K562 (cell line): ENCODE measurements around the gene ZBTB22. TPM values are rescaled to one million over a fixed set of nuclear protein-coding genes. Genes with fewer than 3 reads are reported as not detected.
"Not testable (repeated sequence)": the region's sequence is repeated elsewhere in the genome, so short reads cannot be mapped to it uniquely, and the experiment has no call there.

ENCODE experiments used
- ATAC-seq: fragments of 200-7000 bp; cut with Tn5 transposase; 3 replicates; pipeline ENCODE4 v1.9.1; 2020; ENCODE audit warnings: moderate library complexity
- BruUV-seq: library from RNA; stranded (reverse); fragments of 400-500 nt; replicated peaks from 2 replicates; lab custom pipeline; 2021; lab: Mats Ljungman, UMichigan
- CTCF ChIA-PET: fragments of 300-600 bp; formaldehyde crosslinking; extraction: SDS; loops from one replicate; lab custom pipeline; 2021; ENCODE audit warnings: low intra/inter-chr PET ratio; lab: Yijun Ruan, JAX
- POLR2A ChIA-PET: fragments of 300-600, 350-650 bp; sonication (Branson Sonifier 250); formaldehyde crosslinking; extraction: SDS; loops from one replicate; lab custom pipeline; 2021; ENCODE audit warnings: antibody characterized with exemption, inconsistent platforms; lab: Yijun Ruan, JAX
- DNase-seq, 4 experiments: peaks; one replicate each; pipeline versions ENCODE4 v3.0.0 to v3.0.0-alpha.2; 2011 to 2018; ENCODE audit warnings: low spot score in 3 of 4, mixed read lengths in 3 of 4; ENCODE audit errors: extremely low read depth in 1 of 4
- FAIRE-seq: peaks from 2 replicates; lab custom pipeline; 2011; peaks lifted over from hg19 to GRCh38; lab: Jason Lieb, UNC
- H2AFZ ChIP-seq: 2 replicates; pipeline ENCODE4 v1.6.0; 2011; ENCODE audit warnings: low read depth, low read length, control low read depth, inconsistent platforms
- H3K27ac ChIP-seq: fragments of 200-600 bp; 3 replicates; pipeline ENCODE4 v1.8.0; 2011; ENCODE audit warnings: low read depth, mild to moderate bottlenecking, control low read depth, inconsistent platforms, low read length, moderate library complexity, mixed read lengths; ENCODE audit errors: extremely low read depth
- H3K27me3 ChIP-seq, 2 experiments: fragments of 300-600 bp in 1 of 2; 2 replicates in 1 of 2; 3 replicates in 1 of 2; pipeline versions ENCODE4 v1.6.0 to v1.8.0; 2011; ENCODE audit warnings: inconsistent platforms in 2 of 2, low read length in 2 of 2, mild to moderate bottlenecking in 1 of 2, mixed read lengths in 1 of 2, moderate library complexity in 1 of 2; ENCODE audit not compliant: control insufficient read depth in 2 of 2, insufficient read depth in 2 of 2
- H3K36me3 ChIP-seq: fragments of 300-600 bp; 3 replicates; pipeline ENCODE4 v1.8.0; 2011; ENCODE audit warnings: mild to moderate bottlenecking, low read length, inconsistent platforms; ENCODE audit not compliant: control insufficient read depth, insufficient read depth
- H3K4me1 ChIP-seq, 2 experiments: fragments of 200-600 bp in 1 of 2; replicated peaks in 1 of 2; 2 replicates in 1 of 2; 3 replicates in 1 of 2; pipeline versions ENCODE4 v1.5.1 to v1.8.0; 2011; ENCODE audit warnings: inconsistent platforms in 2 of 2, low read length in 2 of 2, mild to moderate bottlenecking in 1 of 2, mixed read lengths in 1 of 2, moderate library complexity in 1 of 2; ENCODE audit not compliant: control insufficient read depth in 2 of 2, insufficient read depth in 2 of 2
- H3K4me2 ChIP-seq: 2 replicates; pipeline ENCODE4 v1.6.1; 2011; ENCODE audit warnings: low read length, control low read depth, inconsistent platforms, mixed read lengths; ENCODE audit not compliant: insufficient read depth
- H3K4me3 ChIP-seq: fragments of 200-600 bp; sonication (generic), shearing (Covaris generic); 2 replicates; pipeline ENCODE4 v1.5.1; 2016; ENCODE audit warnings: control low read depth, inconsistent platforms
- H3K79me2 ChIP-seq: fragments of 200-600 bp; 3 replicates; pipeline ENCODE4 v1.8.0; 2011; ENCODE audit warnings: low read length, inconsistent platforms; ENCODE audit not compliant: control insufficient read depth, insufficient read depth
- H3K9ac ChIP-seq, 2 experiments: 2 replicates each; pipeline versions ENCODE4 v1.6.0 to v1.6.1; 2011; ENCODE audit warnings: low read depth in 2 of 2, low read length in 2 of 2, control low read depth in 1 of 2, inconsistent platforms in 1 of 2, mild to moderate bottlenecking in 1 of 2, mixed read lengths in 1 of 2; ENCODE audit not compliant: insufficient read depth in 1 of 2
- H3K9me1 ChIP-seq: one replicate; pipeline ENCODE4 v1.6.0; 2011; ENCODE audit warnings: inconsistent platforms, mild to moderate bottlenecking, low read length, moderate library complexity; ENCODE audit not compliant: control insufficient read depth, insufficient read depth
- H3K9me3 ChIP-seq: replicated peaks from 2 replicates; pipeline ENCODE4 v1.5.1; 2011; ENCODE audit warnings: low read depth, low read length, inconsistent platforms; ENCODE audit not compliant: control insufficient read depth, insufficient read depth
- H4K20me1 ChIP-seq: replicated peaks from 2 replicates; pipeline ENCODE4 v1.6.1; 2011; ENCODE audit warnings: low read length, inconsistent platforms, mixed read lengths; ENCODE audit not compliant: control insufficient read depth, insufficient read depth
- AFF4 ChIP-seq: sonication (generic); formaldehyde crosslinking; IDR thresholded peaks from 2 replicates; pipeline ENCODE4 v1.8.0; 2023; ENCODE audit warnings: mild to moderate bottlenecking, missing genetic modification reagents
- BRCA1 ChIP-seq, 2 experiments: fragments of 450-650 bp in 1 of 2; sonication (generic) in 1 of 2; formaldehyde crosslinking in 1 of 2; IDR thresholded peaks; 2 replicates each; pipeline versions ENCODE4 v1.5.0 to v1.6.1; 2017 to 2020; ENCODE audit warnings: mild to moderate bottlenecking in 1 of 2, missing genetic modification reagents in 1 of 2
- E2F1 ChIP-seq: sonication (generic); formaldehyde crosslinking; IDR thresholded peaks from 2 replicates; pipeline ENCODE4 v1.8.1; 2023; ENCODE audit warnings: mild to moderate bottlenecking, missing genetic modification reagents, moderate library complexity
- EWSR1 ChIP-seq: fragments of 450-650 bp; IDR thresholded peaks from 2 replicates; pipeline ENCODE4 v1.6.1; 2018; ENCODE audit warnings: borderline replicate concordance, mild to moderate bottlenecking, low read depth, moderate library complexity; ENCODE audit not compliant: partially characterized antibody
- MAX ChIP-seq: sonication (generic); formaldehyde crosslinking; IDR thresholded peaks from 2 replicates; pipeline ENCODE4 v1.9.0; 2022; ENCODE audit warnings: mild to moderate bottlenecking, missing genetic modification reagents
- POLR2A ChIP-seq: fragments of 450-650 bp; conservative IDR thresholded peaks from 2 replicates; pipeline ENCODE4 v1.6.1; 2016
- POLR2B ChIP-seq: fragments of 450-650 bp; IDR thresholded peaks from 2 replicates; pipeline ENCODE4 v1.6.1; 2018; ENCODE audit warnings: low read depth; ENCODE audit not compliant: partially characterized antibody
- SUPT5H ChIP-seq: fragments of 450-650 bp; IDR thresholded peaks from 2 replicates; pipeline ENCODE4 v1.6.1; 2016
- THRB ChIP-seq: fragments of 450-650 bp; formaldehyde crosslinking; conservative IDR thresholded peaks from 2 replicates; pipeline ENCODE4 v1.4.0; 2022; ENCODE audit warnings: mild to moderate bottlenecking, missing genetic modification characterization
- ZBTB43 ChIP-seq: sonication (generic); formaldehyde crosslinking; IDR thresholded peaks from 2 replicates; pipeline ENCODE4 v1.8.0; 2023; ENCODE audit warnings: mild to moderate bottlenecking, missing genetic modification reagents
- ZNF586 ChIP-seq: fragments of 450-650 bp; formaldehyde crosslinking; conservative IDR thresholded peaks from 2 replicates; pipeline ENCODE4 v1.4.0; 2020; ENCODE audit warnings: mild to moderate bottlenecking, moderate library complexity
- WGBS: fragments of 100-300 bp; shearing (Covaris generic); methylation state at CpG from one replicate; pipeline ENCODE4 v1.1.6; 2016; ENCODE audit warnings: low coverage, mixed read lengths; ENCODE audit not compliant: insufficient coverage; ENCODE audit errors: missing lambda C conversion rate; 5-methylcytosine and 5-hydroxymethylcytosine counted together
- in situ Hi-C: fragments of 300-500 bp; cut with MboI; formaldehyde crosslinking; loops from 4 replicates; pipeline ENCODE4 v1.15.0; 2018; ENCODE audit warnings: inconsistent platforms, mixed read lengths
- intact Hi-C: fragments of 100-400 bp; cut with micrococcal nuclease; formaldehyde crosslinking; loops from 2 replicates; pipeline ENCODE4 v1.14.2; 2022
- polyA plus RNA-seq, 8 experiments: library from polyadenylated mRNA; depleted of rRNA in 4 of 8; stranded (reverse) in 5 of 8; unstranded in 3 of 8; fragments of >200 nt; fragmentation: Nextera tagmentation in 2 of 8; fragmentation: Illumina TruSeq in 1 of 8; extraction: Ambion mirVana in 2 of 8; extraction: Trizol in 1 of 8; gene quantifications; 2 replicates each; pipeline versions ENCODE4 v1.2.1 to v1.2.3, GENCODE V29; 2011 to 2014; ENCODE audit warnings: inconsistent platforms in 1 of 8, missing spikeins in 1 of 8
- total RNA-seq, 7 experiments: library from RNA; depleted of rRNA in 6 of 7; stranded (reverse); fragments of >200 nt in 6 of 7; fragmentation: Illumina TruSeq in 2 of 7; extraction: Trizol in 2 of 7; gene quantifications; 2 replicates each; pipeline versions ENCODE4 v1.2.1 to v1.2.3, GENCODE V29; 2011 to 2021; ENCODE audit warnings: low replicate concordance in 1 of 7

The ZBTB22 gene
- total and polyA plus RNA-seq, 9 of the 15 experiments (the other 6 are each of a cell fraction or from before 2014, with no cell fraction given): 0.21 to 11.9 (median 7.1) TPM

- H3K27ac ChIP-seq: peak overlapping the region; percentile 98
- not testable (repeated sequence) for H3K9me1 ChIP-seq; ATAC-seq; H2AFZ ChIP-seq; BruUV-seq; H3K27me3 ChIP-seq; TF ChIP-seq BRCA1 (IDR thresholded peaks at IDR 0.05)
- peak overlapping the region; percentile 90 to 100 for H3K9ac ChIP-seq
- POLR2A ChIA-PET: interaction anchor here (0.6 to 8.1 kb wide), 16 partner anchors 10 to 304 kb away, joined by 3 to 90 read pairs (median 4); partner anchors contain the start of genes CUTA, PFDN6, RGL2 and RING1
- H3K36me3 ChIP-seq: peaks cover 83% of the 10 kb centered on the region
- DNase-seq: peak in 1 of 4 experiments; percentile 40
- H4K20me1 ChIP-seq: peaks cover 42% of the 10 kb centered on the region
- 29% methylated on average over 16 of the region's 16 CpGs for WGBS
- in situ Hi-C loops: loop anchor here (10.0 kb wide), 1 partner anchor 129 kb away; no protein-coding TSS in a partner anchor
- H3K79me2 ChIP-seq: peaks cover 55% of the 10 kb centered on the region
- CTCF ChIA-PET: interaction anchor here (6.6 kb wide), 1 partner anchor 131 kb away, joined by 64 read pairs; no protein-coding TSS in a partner anchor
- intact Hi-C loops: loop anchor here (2.0 to 10.0 kb wide), 3 partner anchors 135 to 299 kb away; partner anchors contain the start of genes CUTA and PHF1
- H3K4me2 ChIP-seq: peak overlapping the region; percentile 99
- H3K4me3 ChIP-seq: peak overlapping the region; percentile 93
- H3K4me1 ChIP-seq: peaks cover 39 to 40% of the 10 kb centered on the region in 2 experiments
- peak; percentile 52; the same call in 1 of the 2 replicates for TF ChIP-seq POLR2A
- peak; percentile 24 for TF ChIP-seq POLR2B
- TF ChIP-seq ZNF586 (CRISPR knock-in tag): 0 out of 2 replicates have a peak, but pooled peaks have one; percentile 60
- TF ChIP-seq AFF4 (CRISPR knock-in tag): peak; percentile 18; the same call in 1 of the 2 replicates
- TF ChIP-seq THRB (CRISPR knock-in tag): 0 out of 2 replicates have a peak, but pooled peaks have one; percentile 5
- TF ChIP-seq MAX (CRISPR knock-in tag): 0 out of 2 replicates have a peak, but pooled peaks have one; percentile 32
- TF ChIP-seq EWSR1: peak; percentile 57
- peak; percentile 6; the same call in 1 of the 2 replicates for TF ChIP-seq ZBTB43
- peak; percentile 89; the same call in 1 of the 2 replicates for TF ChIP-seq BRCA1 (CRISPR knock-in tag; IDR thresholded peaks at IDR 0.05)
- peak; percentile 42; the same call in 1 of the 2 replicates for TF ChIP-seq SUPT5H
- TF ChIP-seq E2F1 (CRISPR knock-in tag): peak; percentile 47; the same call in 1 of the 2 replicates
- TF ChIP-seq, all 486 proteins: peak for 11; not testable (repeated sequence) for 475
- FAIRE-seq: peak; percentile 11
- H3K9me3 ChIP-seq: not testable (repeated sequence)
These were observed 41.6 kb downstream of the ZBTB22 start for GRCh38 chr6:33275795-33276580.
